Skin of body (tissue), 2 donors: ENCODE data around the gene ATF2. TPM values are rescaled to one million over a fixed set of nuclear protein-coding genes. Genes with fewer than 3 reads are reported as not detected.

ENCODE experiments used
- DNase-seq: peaks from one replicate; lab custom pipeline; 2025; lab: John Stamatoyannopoulos, UW
- total RNA-seq: library from RNA; depleted of rRNA; stranded (reverse); fragments of >200 nt; gene quantifications from one replicate; pipeline ENCODE4 v1.2.3, GENCODE V29; 2014

Gene ATF2, protein sequence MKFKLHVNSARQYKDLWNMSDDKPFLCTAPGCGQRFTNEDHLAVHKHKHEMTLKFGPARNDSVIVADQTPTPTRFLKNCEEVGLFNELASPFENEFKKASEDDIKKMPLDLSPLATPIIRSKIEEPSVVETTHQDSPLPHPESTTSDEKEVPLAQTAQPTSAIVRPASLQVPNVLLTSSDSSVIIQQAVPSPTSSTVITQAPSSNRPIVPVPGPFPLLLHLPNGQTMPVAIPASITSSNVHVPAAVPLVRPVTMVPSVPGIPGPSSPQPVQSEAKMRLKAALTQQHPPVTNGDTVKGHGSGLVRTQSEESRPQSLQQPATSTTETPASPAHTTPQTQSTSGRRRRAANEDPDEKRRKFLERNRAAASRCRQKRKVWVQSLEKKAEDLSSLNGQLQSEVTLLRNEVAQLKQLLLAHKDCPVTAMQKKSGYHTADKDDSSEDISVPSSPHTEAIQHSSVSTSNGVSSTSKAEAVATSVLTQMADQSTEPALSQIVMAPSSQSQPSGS
- 58.7 TPM for total RNA-seq

- peak; percentile 99 for DNase-seq
Measured at GRCh38 chr2:175167792-175168563, at the start of gene ATF2. Gene ATF2 (minus strand): TSS chr2:175168203. CDS start chr2:175136443, 31,760 bp downstream.

- no peak for DNase-seq
Measured at GRCh38 chr2:175207741-175208438, 39.9 kb upstream of the ATF2 start.

DNA sequence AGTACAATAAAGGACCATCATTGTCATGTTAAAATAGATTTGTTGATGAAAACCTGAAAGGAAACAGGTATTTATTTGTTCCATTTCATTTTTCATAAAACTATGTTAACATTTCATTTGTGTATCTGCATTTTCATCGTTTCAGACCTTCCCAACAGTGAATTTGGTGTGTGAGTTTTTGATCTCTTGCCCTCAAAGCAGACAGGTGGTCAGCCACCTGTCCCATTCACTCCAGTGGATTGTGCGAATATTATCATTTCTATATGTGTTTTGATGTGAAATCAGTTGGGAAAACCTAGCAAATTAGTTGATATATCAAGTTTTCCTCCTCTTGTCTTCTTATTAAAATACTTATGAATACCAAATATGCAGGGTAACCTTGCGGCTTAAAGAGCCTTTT is 38.9 kb upstream of the ATF2 start:
- no peak for DNase-seq

DNA sequence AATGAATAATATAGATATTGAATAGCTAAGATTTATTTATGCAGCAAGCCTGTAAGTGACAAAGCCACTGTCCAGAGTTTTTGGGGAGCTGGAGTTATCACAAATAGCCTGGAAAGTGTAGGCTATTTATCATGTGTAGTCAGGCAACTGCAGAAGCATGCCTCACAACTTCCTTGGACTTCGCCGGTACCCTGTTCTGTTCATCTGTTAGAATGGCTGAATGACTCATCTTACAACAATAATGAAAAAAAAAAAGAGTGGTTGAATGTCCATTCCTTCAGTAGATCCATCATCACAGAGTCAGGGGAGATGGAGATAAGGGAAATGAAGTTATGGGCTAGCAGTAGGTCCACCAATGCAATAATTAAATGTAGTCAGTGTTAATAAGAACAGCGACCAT is 37.5 kb upstream of the ATF2 start:
- DNase-seq = no peak

DNA sequence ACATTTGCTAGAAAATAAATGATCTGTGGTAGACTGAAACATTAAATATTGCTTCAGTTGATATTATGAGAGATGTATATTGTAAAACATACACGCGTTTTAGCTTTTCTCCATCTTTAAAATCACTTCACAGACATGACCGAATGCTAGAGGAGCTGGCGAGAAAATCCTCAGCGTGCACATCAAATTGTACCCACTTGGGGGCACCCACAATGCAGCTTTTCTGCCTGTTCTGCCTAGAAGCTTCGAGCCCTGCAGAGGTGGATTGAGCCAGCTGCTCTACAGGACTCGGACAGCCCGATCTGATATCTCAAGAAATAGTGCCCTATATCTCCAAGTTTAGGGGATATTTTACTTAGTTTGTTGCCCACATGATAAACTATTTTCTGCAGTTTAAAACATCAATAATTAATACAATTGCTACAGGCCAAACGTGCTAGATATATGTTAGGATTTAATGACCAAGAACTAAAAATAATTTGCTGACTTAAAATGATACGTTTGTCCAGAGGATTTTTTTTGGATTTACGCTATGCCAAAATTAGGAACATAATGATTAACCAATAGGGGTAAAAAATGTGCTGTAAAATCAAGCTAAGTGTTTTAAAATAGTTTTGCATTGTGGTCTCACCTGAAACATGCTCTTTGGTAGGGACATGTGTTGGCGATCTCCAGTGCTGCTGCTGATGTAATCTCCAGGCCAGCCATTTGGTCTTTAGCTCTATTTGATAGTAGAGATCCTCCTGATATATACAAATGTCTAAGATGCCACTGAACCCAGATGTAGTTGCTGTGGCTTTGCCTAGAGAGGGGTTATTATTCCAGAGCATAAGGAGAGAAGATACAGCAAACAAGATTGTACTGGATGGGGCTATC is 35.9 kb upstream of the ATF2 start:
- no peak for DNase-seq

- DNase-seq = no peak
Measured at GRCh38 chr2:175195012-175195411, 27.0 kb upstream of the ATF2 start.

DNA sequence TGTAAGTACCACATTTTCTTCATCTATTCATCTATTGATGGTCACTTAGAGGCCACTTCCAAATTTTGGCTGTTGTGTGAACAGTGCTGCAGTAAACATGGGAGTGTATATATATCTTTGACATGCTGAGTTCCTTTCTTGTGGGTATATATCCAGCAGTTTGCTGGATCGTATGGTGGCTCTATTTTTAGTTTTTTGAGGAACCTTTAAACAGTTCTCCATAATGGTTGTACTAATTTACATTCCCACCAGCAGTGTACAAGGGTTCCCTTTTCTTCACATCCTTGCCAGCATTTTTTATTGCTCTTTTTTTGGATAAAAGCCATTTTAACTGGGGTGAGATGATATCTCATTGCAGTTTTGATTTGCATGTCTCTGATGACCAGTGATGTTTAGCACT is 20.8 kb upstream of the ATF2 start:
- no peak for DNase-seq

GRCh38 chr2:175187378-175187777 is 19.4 kb upstream of the ATF2 start:
- DNase-seq = no peak

- no peak for DNase-seq
Measured at GRCh38 chr2:175183674-175184073, 15.7 kb upstream of the ATF2 start.

DNA sequence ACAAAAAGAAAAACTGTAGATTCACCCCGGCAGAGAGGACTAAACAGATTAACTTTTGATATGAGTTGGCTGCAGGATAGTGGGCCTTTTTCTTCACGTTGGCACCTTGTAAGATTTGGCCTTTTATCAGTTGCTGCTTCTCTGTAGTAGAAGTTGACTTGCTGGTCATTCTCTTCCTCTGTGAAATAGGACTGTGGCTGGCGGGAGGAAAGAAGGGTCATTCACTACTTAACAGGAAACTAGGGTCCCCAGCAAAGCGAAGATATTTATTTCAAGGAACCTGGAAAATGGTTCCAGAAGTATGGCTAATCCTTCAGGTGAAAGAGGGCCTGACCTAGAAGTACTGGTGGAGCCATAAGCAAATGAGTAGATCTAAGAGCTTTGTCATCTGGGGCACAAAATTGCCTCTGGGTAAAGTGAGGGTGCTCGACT is 13.9 kb upstream of the ATF2 start:
- DNase-seq = no peak

- peak; percentile 85 for DNase-seq
Measured at GRCh38 chr2:175181104-175181876, 13.3 kb upstream of the ATF2 start, which contains the start of gene ATP5MC3. Gene ATP5MC3 (minus strand): TSS chr2:175181710. CDS start chr2:175181393, 317 bp downstream.

DNA sequence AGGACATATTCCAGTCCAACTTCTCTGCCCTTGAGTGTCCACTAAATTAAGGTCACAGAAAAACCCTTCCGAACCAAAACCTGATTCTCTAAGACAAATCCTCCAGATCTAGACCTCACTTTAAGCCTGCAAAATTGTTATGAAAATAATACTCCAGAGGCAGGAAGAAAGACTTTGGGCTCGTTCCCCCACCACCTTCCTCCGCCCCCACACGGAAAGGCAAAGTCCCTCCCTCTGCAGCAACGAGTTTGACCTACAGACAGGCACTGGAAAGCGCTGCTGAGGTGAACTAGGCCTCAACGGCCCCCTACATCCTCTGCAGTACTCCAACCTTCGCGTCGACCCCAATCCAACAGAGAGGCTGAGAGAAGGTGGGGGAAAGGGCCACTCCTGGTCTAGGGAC is 12.7 kb upstream of the ATF2 start:
- peak; percentile 30 for DNase-seq

- DNase-seq = no peak
Measured at GRCh38 chr2:175176624-175177023, 8.6 kb upstream of the ATF2 start.

DNA sequence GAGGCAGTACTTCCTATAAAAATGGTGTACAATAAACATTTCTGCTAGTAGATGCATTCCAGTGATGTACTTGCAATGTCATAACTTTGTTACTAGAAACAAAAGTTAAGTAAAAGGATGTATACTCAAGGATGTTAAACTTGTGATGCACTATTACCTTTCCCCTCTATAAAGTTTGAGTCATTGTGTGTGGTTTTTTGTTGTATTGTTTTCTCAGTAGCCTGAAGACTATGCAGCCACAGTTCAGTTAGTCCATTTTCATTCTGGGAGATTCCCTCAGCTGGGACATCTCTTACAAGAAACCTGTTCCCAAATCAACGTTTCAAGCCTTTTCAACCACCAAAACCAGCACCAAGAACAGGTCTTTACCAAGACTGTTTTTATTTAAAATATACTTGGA is 7.9 kb upstream of the ATF2 start:
- no peak for DNase-seq

DNA sequence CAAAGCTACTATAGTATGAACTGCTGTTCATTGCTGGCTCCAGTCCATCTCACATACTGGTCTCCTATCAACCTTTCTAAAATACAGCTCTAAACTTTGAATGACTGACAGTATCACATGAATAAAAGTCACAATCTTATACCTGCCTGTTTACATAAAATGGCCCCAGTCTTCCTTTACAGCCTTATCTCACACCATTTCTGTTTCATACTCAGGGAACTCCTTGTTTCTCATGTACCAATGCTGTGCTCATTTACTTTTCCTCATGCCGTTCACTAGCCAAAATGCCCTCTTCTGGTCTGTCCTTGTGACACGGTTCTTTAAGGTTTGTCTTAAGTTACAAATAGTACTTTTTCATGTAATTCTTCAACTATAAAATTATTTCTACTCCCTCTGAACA is 7.3 kb upstream of the ATF2 start:
- no peak for DNase-seq

- DNase-seq = no peak
Measured at GRCh38 chr2:175170659-175171304, 2.8 kb upstream of the ATF2 start.

DNA sequence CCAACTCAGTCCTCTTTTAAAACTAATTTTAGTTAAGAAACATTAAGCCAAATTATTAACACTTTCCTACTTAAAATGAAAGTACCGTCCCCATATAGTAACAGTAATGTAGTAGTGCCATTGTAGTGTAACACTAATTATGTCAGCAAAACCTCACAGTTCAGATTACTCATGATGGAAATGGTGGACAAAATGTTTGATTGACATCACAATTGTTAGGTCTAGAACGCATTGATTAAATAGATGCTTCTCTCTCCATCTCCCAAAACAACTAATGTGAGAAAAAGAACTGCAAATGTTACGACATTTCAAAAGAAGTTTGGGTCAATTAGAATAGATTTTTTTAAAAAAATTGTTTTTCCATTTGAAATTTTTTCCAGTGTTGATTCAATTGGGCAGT is 1.2 kb upstream of the ATF2 start:
- no peak for DNase-seq

GRCh38 chr2:175168564-175168945 is 552 bp upstream of the ATF2 start:
- no peak for DNase-seq

- DNase-seq = peak; percentile 48
Measured at GRCh38 chr2:175167076-175167791, 769 bp downstream of the ATF2 start.
